ENCODE measurements around the gene CNTROB.

CNTROB gene

GRCh38 chr17:7932483-7932891, 481 bp downstream of the CNTROB start:
- no peaks in the 10 kb centered on the region for H3K36me3 ChIP-seq (ENCODE audit: control insufficient read depth, insufficient read depth, low read length)

GRCh38 chr17:7932949-7933348, 943 bp downstream of the CNTROB start:
- no peaks in the 10 kb centered on the region for H3K36me3 ChIP-seq (ENCODE audit: control insufficient read depth, insufficient read depth, low read length)
- peak overlapping the region; percentile 98 for H3K4me3 ChIP-seq (ENCODE audit: low read depth, low read length)
- H3K4me2 ChIP-seq (ENCODE audit: low read length), result peak overlapping the region; percentile 99
- H3K27me3 ChIP-seq (ENCODE audit: control insufficient read depth, insufficient read depth, low read length), result no peaks in the 10 kb centered on the region
- no peaks in the 10 kb centered on the region for H3K79me2 ChIP-seq
- no peak for TF ChIP-seq CTCF (IDR thresholded peaks at IDR 0.05)
- no peaks in the 10 kb centered on the region for H3K9me3 ChIP-seq (ENCODE audit: control insufficient read depth, low read length)
- peak overlapping the region; percentile 97 for H2AFZ ChIP-seq
- no peak overlapping the region for H3K9ac ChIP-seq
- no peak overlapping the region for H3K27ac ChIP-seq
- H3K4me1 ChIP-seq, result peaks cover 5% of the 10 kb centered on the region

More at GRCh38 chr17:7932483-7932891, 481 bp downstream of the CNTROB start:
- Histone ChIP-seq H2AFZ (peak overlapping the region; percentile 97), H3K27ac (peak overlapping the region; percentile 60), H3K79me2 (no peaks in the 10 kb centered on the region), H3K9me3 (ENCODE audit: control insufficient read depth, low read length) (no peaks in the 10 kb centered on the region), H3K9ac (peak overlapping the region; percentile 58), H3K4me3 (ENCODE audit: low read depth, low read length) (peak overlapping the region; percentile 98), H3K27me3 (ENCODE audit: control insufficient read depth, insufficient read depth, low read length) (no peaks in the 10 kb centered on the region), H3K4me1 (peaks cover 5% of the 10 kb centered on the region), H3K4me2 (ENCODE audit: low read length) (peak overlapping the region; percentile 99)
- no peak for TF ChIP-seq CTCF (IDR thresholded peaks at IDR 0.05)

GRCh38 chr17:7935859-7936258, 3.9 kb downstream of the CNTROB start:
- H3K79me2 ChIP-seq, result no peaks in the 10 kb centered on the region

GRCh38 chr17:7940034-7940433, 8.0 kb downstream of the CNTROB start:
- no peak overlapping the region for H3K27ac ChIP-seq
- H3K36me3 ChIP-seq (ENCODE audit: control insufficient read depth, insufficient read depth, low read length), result no peaks in the 10 kb centered on the region
- no peak for TF ChIP-seq CTCF (IDR thresholded peaks at IDR 0.05)
- no peak overlapping the region for H3K4me3 ChIP-seq (ENCODE audit: low read depth, low read length)
- no peak overlapping the region for H2AFZ ChIP-seq
- no peak overlapping the region for H3K4me2 ChIP-seq (ENCODE audit: low read length)
- H3K27me3 ChIP-seq (ENCODE audit: control insufficient read depth, insufficient read depth, low read length), result no peaks in the 10 kb centered on the region
- no peak overlapping the region for H3K9ac ChIP-seq
- no peaks in the 10 kb centered on the region for H3K79me2 ChIP-seq
- no peaks in the 10 kb centered on the region for H3K4me1 ChIP-seq
- no peaks in the 10 kb centered on the region for H3K9me3 ChIP-seq (ENCODE audit: control insufficient read depth, low read length)

More at GRCh38 chr17:7935859-7936258, 3.9 kb downstream of the CNTROB start:
- TF ChIP-seq CTCF (IDR thresholded peaks at IDR 0.05), result no peak
- Histone ChIP-seq H3K36me3 (ENCODE audit: control insufficient read depth, insufficient read depth, low read length) (no peaks in the 10 kb centered on the region), H3K4me3 (ENCODE audit: low read depth, low read length) (no peak overlapping the region), H3K9me3 (ENCODE audit: control insufficient read depth, low read length) (no peaks in the 10 kb centered on the region), H3K4me2 (ENCODE audit: low read length) (no peak overlapping the region), H3K27ac (no peak overlapping the region), H3K9ac (no peak overlapping the region), H2AFZ (no peak overlapping the region), H3K27me3 (ENCODE audit: control insufficient read depth, insufficient read depth, low read length) (no peaks in the 10 kb centered on the region), H3K4me1 (peaks cover 4% of the 10 kb centered on the region)

- Histone ChIP-seq H2AFZ (no peak overlapping the region), H3K9ac (no peak overlapping the region), H3K4me1 (no peaks in the 10 kb centered on the region), H3K27me3 (ENCODE audit: control insufficient read depth, insufficient read depth, low read length) (no peaks in the 10 kb centered on the region), H3K36me3 (ENCODE audit: control insufficient read depth, insufficient read depth, low read length) (no peaks in the 10 kb centered on the region), H3K79me2 (no peaks in the 10 kb centered on the region), H3K27ac (no peak overlapping the region), H3K4me3 (ENCODE audit: low read depth, low read length) (no peak overlapping the region), H3K9me3 (ENCODE audit: control insufficient read depth, low read length) (no peaks in the 10 kb centered on the region), H3K4me2 (ENCODE audit: low read length) (no peak overlapping the region)
- no peak for TF ChIP-seq CTCF (IDR thresholded peaks at IDR 0.05)
Measured at GRCh38 chr17:7940743-7941142, 8.7 kb downstream of the CNTROB start.

All from parathyroid adenoma (tissue), 2 donors.